Body of pancreas (tissue), 4 donors: ENCODE results near the gene TCHP.
"Not testable (repeated sequence)": the region's sequence is repeated elsewhere in the genome, so short reads cannot be mapped to it uniquely, and the experiment has no call there.

Experiments
- CTCF ChIP-seq, 7 experiments: fragments of 450-650 bp in 4 of 7; fragments of 200-600 bp in 3 of 7; sonication (generic) in 3 of 7; IDR thresholded peaks; one replicate each; pipeline ENCODE4 v1.5.1; 2016 to 2019; ENCODE audit warnings: antibody characterized with exemption in 7 of 7
- POLR2A ChIP-seq, 3 donors: fragments of 450-650 bp; IDR thresholded peaks; one replicate each; pipeline ENCODE4 v1.6.1; 2016; ENCODE audit warnings: antibody characterized with exemption in 3 of 3, mild to moderate bottlenecking in 2 of 3

GRCh38 chr12:109891731-109892130 is 8.3 kb upstream of the TCHP start:
- TF ChIP-seq CTCF, POLR2A (IDR thresholded peaks at IDR 0.05): not testable (repeated sequence)
